Right renal pelvis (tissue), 4 donors: Measurements from ENCODE around the gene RGL3. TPM values are rescaled to one million over a fixed set of nuclear protein-coding genes. Genes with fewer than 3 reads are reported as not detected.
"Not testable (repeated sequence)": the region's sequence is repeated elsewhere in the genome, so short reads cannot be mapped to it uniquely, and the experiment has no call there.

Experiments used
- DNase-seq, 4 donors: peaks; one replicate each; pipeline ENCODE4 v3.0.0-alpha.2; 2013; ENCODE audit warnings: low read depth in 4 of 4, low spot score in 3 of 4, missing footprints in 1 of 4
- polyA plus RNA-seq, 4 donors: library from polyadenylated mRNA; unstranded; fragments of 120-200 nt; gene quantifications; one replicate each; pipeline ENCODE4 v1.2.1, GENCODE V29; 2013; ENCODE audit not compliant: insufficient read length in 4 of 4

RGL3 gene, protein sequence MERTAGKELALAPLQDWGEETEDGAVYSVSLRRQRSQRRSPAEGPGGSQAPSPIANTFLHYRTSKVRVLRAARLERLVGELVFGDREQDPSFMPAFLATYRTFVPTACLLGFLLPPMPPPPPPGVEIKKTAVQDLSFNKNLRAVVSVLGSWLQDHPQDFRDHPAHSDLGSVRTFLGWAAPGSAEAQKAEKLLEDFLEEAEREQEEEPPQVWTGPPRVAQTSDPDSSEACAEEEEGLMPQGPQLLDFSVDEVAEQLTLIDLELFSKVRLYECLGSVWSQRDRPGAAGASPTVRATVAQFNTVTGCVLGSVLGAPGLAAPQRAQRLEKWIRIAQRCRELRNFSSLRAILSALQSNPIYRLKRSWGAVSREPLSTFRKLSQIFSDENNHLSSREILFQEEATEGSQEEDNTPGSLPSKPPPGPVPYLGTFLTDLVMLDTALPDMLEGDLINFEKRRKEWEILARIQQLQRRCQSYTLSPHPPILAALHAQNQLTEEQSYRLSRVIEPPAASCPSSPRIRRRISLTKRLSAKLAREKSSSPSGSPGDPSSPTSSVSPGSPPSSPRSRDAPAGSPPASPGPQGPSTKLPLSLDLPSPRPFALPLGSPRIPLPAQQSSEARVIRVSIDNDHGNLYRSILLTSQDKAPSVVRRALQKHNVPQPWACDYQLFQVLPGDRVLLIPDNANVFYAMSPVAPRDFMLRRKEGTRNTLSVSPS
- 10 to 100 TPM; 68.7 to 94.8 (median 75.5) TPM for polyA plus RNA-seq

- no peak for DNase-seq
Observed at GRCh38 chr19:11418549-11419506, at the start of gene RGL3. RGL3 (minus strand) TSS chr19:11419314; CDS start chr19:11419278, 36 bp downstream.

DNA sequence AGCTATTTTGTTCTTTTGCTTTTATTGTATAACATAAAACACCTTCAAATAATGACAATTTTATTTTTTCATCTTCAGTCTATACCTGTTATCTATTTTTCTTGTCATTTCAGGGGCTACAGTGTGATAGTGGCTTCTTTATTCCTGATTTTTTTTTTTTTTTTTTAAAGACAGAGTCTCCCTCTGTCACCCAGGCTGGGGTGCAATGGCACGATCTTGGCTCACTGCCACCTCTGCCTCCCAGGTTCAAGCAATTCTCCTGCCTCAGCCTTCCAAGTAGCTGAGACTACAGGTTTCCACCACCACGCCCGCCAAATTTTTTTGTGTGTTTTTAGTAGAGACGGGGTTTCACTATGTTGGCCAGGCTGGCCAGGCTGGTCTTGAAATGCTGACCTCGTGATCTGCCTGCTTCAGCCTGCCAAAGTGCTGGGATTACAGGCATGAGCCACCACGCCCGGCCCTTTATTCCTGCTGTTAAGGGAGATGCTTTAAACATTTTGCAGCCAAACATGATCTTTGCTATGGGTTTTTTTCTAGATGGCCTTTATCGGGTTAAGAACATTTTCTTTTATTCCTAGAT, 49.2 kb upstream of the RGL3 start:
- DNase-seq = not testable (repeated sequence)

- DNase-seq = no peak
Observed at GRCh38 chr19:11465600-11465999, 46.5 kb upstream of the RGL3 start.

DNA sequence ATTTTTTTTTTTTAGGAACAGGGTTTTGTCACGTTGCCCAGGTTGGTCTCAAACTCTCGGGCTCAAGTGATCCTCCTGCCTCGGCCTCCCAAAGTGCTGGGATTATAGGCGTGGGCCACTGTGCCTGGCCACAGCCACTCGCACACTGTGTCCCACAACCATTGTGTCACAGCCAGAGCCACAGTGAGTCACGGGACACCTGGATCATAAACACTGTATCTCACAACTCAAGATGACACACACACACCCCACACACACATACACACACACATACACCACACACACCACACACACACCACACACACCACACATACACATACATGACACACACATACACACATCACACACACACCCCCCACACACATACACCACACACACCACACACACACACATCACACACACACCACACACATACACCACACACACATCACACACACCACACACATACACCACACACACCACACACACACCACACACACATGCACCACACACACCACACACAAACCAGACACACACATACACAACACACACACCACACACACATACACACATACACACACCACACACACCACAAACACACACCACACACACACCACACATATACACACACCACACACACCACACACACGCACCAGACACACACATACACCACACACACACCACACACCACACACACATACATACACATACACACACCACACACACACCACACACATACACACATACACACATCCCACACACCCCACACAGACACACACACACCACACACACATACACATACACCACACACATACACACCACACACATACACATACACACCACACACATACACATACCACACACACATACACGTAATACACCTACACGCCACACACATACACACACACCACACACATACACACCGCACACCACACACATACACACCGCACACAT, 45.5 kb upstream of the RGL3 start:
- no peak for DNase-seq

DNA sequence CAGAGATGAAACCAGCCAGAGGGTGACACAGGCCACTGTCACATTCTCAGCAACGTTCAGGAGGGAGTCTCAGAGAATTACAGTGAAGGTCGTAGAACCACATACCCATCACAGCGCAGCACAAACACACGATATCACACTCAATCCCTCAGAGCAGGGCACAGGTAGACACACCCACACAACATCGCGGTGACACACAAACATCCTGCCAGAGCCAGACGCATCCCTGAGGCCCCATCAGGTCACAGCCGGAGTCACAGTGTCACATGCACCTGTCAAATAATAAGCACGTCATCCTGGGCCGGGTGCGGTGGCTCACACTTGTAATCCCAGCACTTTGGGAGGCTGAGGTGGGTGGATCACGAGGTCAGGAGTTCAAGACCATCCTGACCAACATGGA, 44.3 kb upstream of the RGL3 start:
- DNase-seq = no peak

GRCh38 chr19:11461453-11461852, 42.3 kb upstream of the RGL3 start:
- DNase-seq = no peak

DNA sequence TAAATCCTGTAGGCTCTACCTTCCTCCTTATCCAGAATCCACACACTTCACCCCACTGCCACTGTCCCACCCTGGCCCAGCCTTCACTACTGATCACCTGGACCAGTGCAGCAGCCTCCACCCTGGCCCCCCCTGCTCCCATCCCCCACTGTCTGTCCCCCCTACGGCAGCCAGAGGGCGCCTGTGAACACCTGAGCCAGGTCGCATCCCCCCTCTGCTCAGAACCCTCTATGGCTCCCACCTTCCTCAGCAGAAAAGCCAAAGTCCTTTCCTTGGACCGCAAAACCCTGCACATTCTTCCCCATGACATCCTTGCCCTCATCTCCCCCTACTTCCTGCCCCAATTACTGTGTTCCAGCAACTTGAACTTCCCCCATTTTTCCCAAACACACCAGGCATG, 41.1 kb upstream of the RGL3 start:
- DNase-seq = no peak

- DNase-seq = not testable (repeated sequence)
Observed at GRCh38 chr19:11458912-11459311, 39.8 kb upstream of the RGL3 start.

DNA sequence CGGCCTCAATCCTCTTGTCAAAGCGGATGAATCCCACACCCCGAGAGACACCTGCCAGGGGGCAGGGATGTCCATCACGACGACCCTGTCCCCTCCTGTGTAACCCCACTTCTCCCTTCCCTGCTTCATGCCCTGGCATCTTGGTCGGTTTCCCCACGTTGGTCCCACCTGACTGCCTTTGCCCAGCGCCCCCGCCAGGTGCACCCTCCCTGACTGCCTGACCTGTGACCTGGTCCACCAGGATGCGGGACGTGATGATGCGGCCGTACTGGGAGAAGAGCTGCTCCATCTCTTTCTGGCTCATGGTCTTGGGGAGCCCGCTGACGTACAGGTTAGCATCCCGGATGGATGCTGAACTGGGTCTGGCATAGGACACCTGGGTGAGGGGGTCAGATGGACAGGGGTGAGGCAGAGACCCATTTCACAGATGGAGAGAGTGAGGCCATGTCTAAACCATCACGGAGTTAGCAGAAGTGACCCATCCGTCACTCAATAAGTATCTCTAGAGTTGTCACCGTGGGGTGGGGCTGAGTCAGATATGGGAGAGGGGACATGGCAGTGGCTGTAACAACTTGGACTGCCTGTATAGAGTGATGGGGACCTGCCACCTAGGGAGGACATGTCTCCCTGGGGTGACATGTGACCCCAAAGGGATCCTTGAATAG, 39.3 kb upstream of the RGL3 start:
- DNase-seq = no peak

GRCh38 chr19:11457831-11458230, 38.7 kb upstream of the RGL3 start:
- DNase-seq = no peak

GRCh38 chr19:11457115-11457514, 38.0 kb upstream of the RGL3 start:
- no peak for DNase-seq

- no peak for DNase-seq
Observed at GRCh38 chr19:11456659-11457058, 37.5 kb upstream of the RGL3 start.

DNA sequence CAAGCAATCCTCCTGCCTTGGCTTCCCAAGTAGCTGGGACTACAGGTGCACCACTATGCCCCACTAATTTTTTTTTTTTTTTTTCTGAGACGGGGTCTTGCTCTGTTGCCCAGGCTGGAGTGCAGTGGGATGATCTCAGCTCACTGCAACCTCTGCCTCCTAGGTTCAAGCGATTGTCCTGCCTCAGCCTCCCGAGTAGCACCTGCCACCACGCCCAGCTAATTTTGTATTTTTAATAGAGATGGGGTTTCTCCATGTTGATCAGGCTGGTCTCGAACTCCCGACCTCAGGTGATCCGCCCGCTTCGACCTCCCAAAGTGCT, 36.1 kb upstream of the RGL3 start:
- not testable (repeated sequence) for DNase-seq

DNA sequence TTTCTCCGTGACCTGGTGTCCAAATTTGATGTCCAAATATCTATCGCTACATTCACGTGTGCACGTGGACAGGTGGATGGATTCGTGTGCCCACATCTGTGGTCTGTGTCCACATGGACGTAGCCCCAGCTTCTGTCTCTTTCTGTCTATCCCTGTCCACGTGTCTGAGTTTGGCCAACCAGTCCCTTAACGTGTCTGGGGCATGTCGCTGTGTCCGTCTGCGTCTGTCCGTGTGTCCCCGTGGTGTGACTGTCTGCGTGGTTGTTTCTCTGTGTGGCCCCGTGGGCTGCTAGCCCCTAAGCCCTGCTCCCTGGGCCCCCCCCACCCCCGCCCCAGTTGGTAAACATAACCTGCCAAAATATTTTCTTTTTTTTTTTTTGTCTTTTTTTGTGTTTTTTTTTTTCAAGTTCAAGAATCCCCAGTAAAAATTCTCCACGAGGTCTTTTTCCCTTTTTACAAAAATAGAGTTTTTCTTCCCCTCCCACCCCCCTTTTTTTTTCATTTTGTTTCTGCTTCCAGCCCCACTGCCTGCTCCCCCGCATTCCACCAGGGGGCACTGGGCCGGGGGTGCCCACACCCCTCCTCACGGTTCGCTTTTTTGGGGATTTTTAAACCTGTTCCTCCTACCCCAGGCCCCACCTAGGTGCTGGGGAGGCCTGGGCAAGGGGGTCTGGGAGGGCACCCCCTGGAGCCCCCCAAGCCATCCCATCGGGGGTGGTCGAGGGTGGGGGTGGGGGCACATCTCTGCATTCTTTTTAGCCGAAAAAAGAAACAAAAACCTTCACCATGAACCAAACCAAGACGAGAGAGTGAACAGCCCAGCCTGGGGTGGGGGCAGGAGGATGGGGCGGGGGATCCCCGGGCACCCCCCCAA, 34.6 kb upstream of the RGL3 start:
- DNase-seq = no peak

- no peak for DNase-seq
Observed at GRCh38 chr19:11452620-11453310, 33.7 kb upstream of the RGL3 start.

DNA sequence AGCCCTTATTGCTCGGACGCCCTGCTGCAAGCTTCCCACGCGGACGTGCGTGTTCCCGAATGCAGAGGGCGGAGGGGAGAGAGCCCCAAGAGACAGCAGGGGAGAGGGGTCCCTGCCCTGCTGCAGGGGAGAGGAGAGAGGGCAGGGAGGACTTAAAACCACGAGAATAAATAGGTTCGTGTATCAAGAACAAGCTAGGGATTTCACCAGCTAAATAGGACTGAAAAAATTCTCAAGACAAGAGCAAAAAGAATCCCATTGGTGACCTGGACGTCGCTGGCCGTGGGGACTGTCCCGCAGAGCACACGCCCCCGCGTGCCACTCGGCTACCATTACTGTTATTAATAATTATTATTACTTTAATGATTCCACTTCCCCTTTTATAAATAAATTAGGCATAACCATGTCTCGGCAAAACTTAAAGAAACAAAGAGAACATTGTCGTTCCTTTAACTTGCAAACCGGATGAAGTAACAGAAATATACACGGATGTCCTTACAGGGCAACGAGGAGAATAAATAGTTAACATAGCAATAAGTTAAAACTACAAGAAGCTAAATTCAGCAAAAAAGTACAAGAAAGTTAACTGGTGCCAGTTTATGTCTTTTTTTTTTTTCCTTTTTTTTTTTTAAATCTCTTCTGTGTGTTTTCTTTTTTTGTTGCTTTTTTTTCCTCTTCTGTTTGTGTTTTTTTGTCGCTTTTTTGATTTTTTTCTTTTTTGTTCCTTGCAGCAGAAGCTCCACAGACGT, 32.9 kb upstream of the RGL3 start:
- DNase-seq = no peak
